Dermis blood vessel endothelial cell (primary cell): Measurements from ENCODE around the gene CAMTA2. TPM values are rescaled to one million over a fixed set of nuclear protein-coding genes. Genes with fewer than 3 reads are reported as not detected.
"Not testable (repeated sequence)": the region's sequence is repeated elsewhere in the genome, so short reads cannot be mapped to it uniquely, and the experiment has no call there.

ENCODE experiments used
- DNase-seq: peaks from one replicate; pipeline ENCODE4 v3.0.0; 2010
- total RNA-seq: library from RNA; depleted of rRNA; stranded (reverse); fragments of >200 nt; gene quantifications from 2 replicates; pipeline ENCODE4 v1.2.3, GENCODE V29; 2014

The CAMTA2 gene
- total RNA-seq = 4.9 and 11.4 TPM in 2 replicates

GRCh38 chr17:4986951-4987766 lies at the start of gene CAMTA2:
Gene CAMTA2 (minus strand): TSS chr17:4987675. CDS start chr17:4986222, 1,453 bp downstream.
- peak; percentile 81 for DNase-seq

GRCh38 chr17:5035315-5035714 lies 47.8 kb upstream of the CAMTA2 start, which contains the start of gene SLC52A1:
Gene SLC52A1 (minus strand): TSS chr17:5035426. CDS start chr17:5034606, 820 bp downstream.
- DNase-seq = no peak

GRCh38 chr17:5034651-5035050 lies 47.2 kb upstream of the CAMTA2 start:
- no peak for DNase-seq

- no peak for DNase-seq
Observed at GRCh38 chr17:5034063-5034462, 46.6 kb upstream of the CAMTA2 start.

- no peak for DNase-seq
Observed at GRCh38 chr17:5033352-5034015, 46.0 kb upstream of the CAMTA2 start.

- no peak for DNase-seq
Observed at GRCh38 chr17:5032865-5033264, 45.4 kb upstream of the CAMTA2 start.

- peak; percentile 86 for DNase-seq
Observed at GRCh38 chr17:5031365-5032082, 44.0 kb upstream of the CAMTA2 start.

- DNase-seq = not testable (repeated sequence)
Observed at GRCh38 chr17:5030168-5030567, 42.7 kb upstream of the CAMTA2 start.

- DNase-seq = no peak
Observed at GRCh38 chr17:5027916-5028315, 40.4 kb upstream of the CAMTA2 start.

GRCh38 chr17:5027299-5027698 lies 39.8 kb upstream of the CAMTA2 start:
- no peak for DNase-seq

- no peak for DNase-seq
Observed at GRCh38 chr17:5024604-5025003, 37.1 kb upstream of the CAMTA2 start.

- no peak for DNase-seq
Observed at GRCh38 chr17:5023588-5024147, 36.2 kb upstream of the CAMTA2 start.

- no peak for DNase-seq
Observed at GRCh38 chr17:5022171-5022711, 34.8 kb upstream of the CAMTA2 start.

- DNase-seq = no peak
Observed at GRCh38 chr17:5020502-5021023, 33.1 kb upstream of the CAMTA2 start.

GRCh38 chr17:5019475-5019956 lies 32.0 kb upstream of the CAMTA2 start:
- DNase-seq = peak; percentile 25

- DNase-seq = no peak
Observed at GRCh38 chr17:5014357-5014756, 26.9 kb upstream of the CAMTA2 start.

GRCh38 chr17:5011928-5012327 lies 24.5 kb upstream of the CAMTA2 start:
- DNase-seq = peak; percentile 80

GRCh38 chr17:5003214-5003867 lies 15.9 kb upstream of the CAMTA2 start:
- DNase-seq = no peak

GRCh38 chr17:5002121-5002788 lies 14.8 kb upstream of the CAMTA2 start:
- DNase-seq = no peak

- DNase-seq = no peak
Observed at GRCh38 chr17:5000237-5000639, 12.8 kb upstream of the CAMTA2 start.
